GM21723 (cell line): ENCODE results near the gene TTC7B.

Experiments used
- ATAC-seq: cut with Tn5 transposase; IDR thresholded peaks from one replicate; pipeline ENCODE4 v1.9.1; 2021; ENCODE audit warnings: mild to moderate bottlenecking, moderate library complexity; ENCODE audit not compliant: unreplicated experiment

TTC7B gene

GRCh38 chr14:90551070-90551704 is 265.0 kb downstream of the TTC7B start:
- no peak for ATAC-seq

- no peak for ATAC-seq
These were observed 266.2 kb downstream of the TTC7B start for GRCh38 chr14:90549794-90550641.

GRCh38 chr14:90548455-90548854 is 267.8 kb downstream of the TTC7B start:
- ATAC-seq: no peak

GRCh38 chr14:90547968-90548367 is 268.3 kb downstream of the TTC7B start:
- ATAC-seq: no peak

- ATAC-seq: no peak
These were observed 269.0 kb downstream of the TTC7B start for GRCh38 chr14:90547250-90547649.

GRCh38 chr14:90546767-90547166 is 269.5 kb downstream of the TTC7B start:
- no peak for ATAC-seq

- no peak for ATAC-seq
These were observed 270.1 kb downstream of the TTC7B start for GRCh38 chr14:90545966-90546751.

GRCh38 chr14:90545382-90545781 is 270.8 kb downstream of the TTC7B start:
- no peak for ATAC-seq

GRCh38 chr14:90544971-90545370 is 271.3 kb downstream of the TTC7B start:
- no peak for ATAC-seq

GRCh38 chr14:90544566-90544965 is 271.7 kb downstream of the TTC7B start:
- no peak for ATAC-seq

GRCh38 chr14:90543876-90544275 is 272.4 kb downstream of the TTC7B start:
- no peak for ATAC-seq

- ATAC-seq: no peak
These were observed 275.1 kb downstream of the TTC7B start for GRCh38 chr14:90541076-90541634.

GRCh38 chr14:90540437-90540836 is 275.8 kb downstream of the TTC7B start:
- ATAC-seq: no peak

- ATAC-seq: no peak
These were observed 276.2 kb downstream of the TTC7B start for GRCh38 chr14:90539996-90540395.

- ATAC-seq: no peak
These were observed 276.8 kb downstream of the TTC7B start for GRCh38 chr14:90539496-90539775.

GRCh38 chr14:90538716-90539495 is 277.3 kb downstream of the TTC7B start:
- ATAC-seq: no peak

- no peak for ATAC-seq
These were observed 278.1 kb downstream of the TTC7B start for GRCh38 chr14:90538095-90538494.

GRCh38 chr14:90536511-90537191 is 279.6 kb downstream of the TTC7B start:
- ATAC-seq: no peak

GRCh38 chr14:90536092-90536491 is 280.1 kb downstream of the TTC7B start:
- no peak for ATAC-seq

GRCh38 chr14:90535556-90536090 is 280.6 kb downstream of the TTC7B start:
- ATAC-seq: no peak
